ENCODE data around the gene FAM9C.
"Not testable (repeated sequence)": the region's sequence is repeated elsewhere in the genome, so short reads cannot be mapped to it uniquely, and the experiment has no call there.

FAM9C gene

DNA sequence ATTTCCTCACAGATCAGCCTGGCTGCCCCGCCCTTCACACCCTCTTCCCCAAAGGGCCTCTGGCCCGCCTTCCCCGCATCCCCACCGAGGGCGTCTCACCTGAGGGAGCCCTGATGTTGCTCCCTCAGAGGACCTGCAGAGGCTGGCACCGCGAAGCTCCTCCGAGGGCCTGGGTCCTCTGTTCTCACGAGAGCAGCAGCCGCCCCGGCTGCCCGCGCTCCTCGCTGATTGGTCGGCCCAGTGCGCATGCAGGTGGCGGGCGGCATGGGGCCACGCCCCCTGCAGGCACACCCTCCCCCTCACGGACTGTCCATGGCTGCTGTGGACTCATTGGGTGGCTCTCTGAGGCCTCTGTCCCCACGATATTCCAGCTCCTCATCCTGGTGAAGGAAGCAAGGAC, at the start of gene FAM9C:
FAM9C (minus strand) TSS at position 180 of the 400 bp plus-strand sequence. CDS start 831 bp downstream, outside the sequence.
- DNase-seq (ENCODE audit: low read depth), result no peak

GRCh38 chrX:13093529-13094140, 49.2 kb upstream of the FAM9C start:
- no peak for DNase-seq (ENCODE audit: low read depth)

GRCh38 chrX:13092455-13092941, 48.1 kb upstream of the FAM9C start:
- DNase-seq (ENCODE audit: low read depth), result no peak

- no peak for DNase-seq (ENCODE audit: low read depth)
Measured at GRCh38 chrX:13091111-13091765, 46.8 kb upstream of the FAM9C start.

GRCh38 chrX:13090339-13091110, 46.1 kb upstream of the FAM9C start:
- DNase-seq (ENCODE audit: low read depth), result peak; percentile 30

DNA sequence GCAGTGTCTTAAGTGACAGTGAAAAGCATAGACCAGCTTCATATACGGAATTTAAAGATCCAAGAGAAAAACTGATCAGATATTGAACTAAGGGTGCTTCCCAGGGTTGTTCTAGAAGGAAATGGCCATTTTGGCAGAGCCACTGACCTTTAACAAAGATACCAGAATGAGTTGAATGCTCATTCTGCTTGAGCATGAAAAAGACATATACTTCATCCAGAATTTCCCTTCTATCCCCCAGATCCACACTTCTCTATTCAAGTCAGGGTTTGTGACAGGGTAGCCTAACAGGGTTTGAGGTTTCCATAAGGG, 45.6 kb upstream of the FAM9C start:
- DNase-seq (ENCODE audit: low read depth), result no peak

DNA sequence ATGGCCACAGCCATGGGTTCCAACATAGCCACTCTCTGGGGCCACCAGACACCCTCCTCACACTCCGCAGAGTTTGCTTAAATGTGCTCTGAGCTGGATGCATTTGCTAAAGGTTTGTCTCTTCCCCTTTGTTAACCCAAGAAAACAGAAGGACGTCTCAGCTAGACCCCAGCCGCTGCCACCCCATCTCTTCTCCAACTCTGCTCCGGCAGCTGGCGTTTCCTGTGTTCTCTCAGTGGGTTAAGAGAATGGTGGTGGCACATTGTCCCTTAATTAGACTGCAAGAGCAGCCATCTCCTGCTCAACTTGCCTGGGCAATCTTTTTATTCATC, 43.7 kb upstream of the FAM9C start:
- DNase-seq (ENCODE audit: low read depth), result no peak

GRCh38 chrX:13087322-13088155, 43.1 kb upstream of the FAM9C start:
- peak; percentile 57 for DNase-seq (ENCODE audit: low read depth)

- DNase-seq (ENCODE audit: low read depth), result not testable (repeated sequence)
Measured at GRCh38 chrX:13086793-13087321, 42.4 kb upstream of the FAM9C start.

DNA sequence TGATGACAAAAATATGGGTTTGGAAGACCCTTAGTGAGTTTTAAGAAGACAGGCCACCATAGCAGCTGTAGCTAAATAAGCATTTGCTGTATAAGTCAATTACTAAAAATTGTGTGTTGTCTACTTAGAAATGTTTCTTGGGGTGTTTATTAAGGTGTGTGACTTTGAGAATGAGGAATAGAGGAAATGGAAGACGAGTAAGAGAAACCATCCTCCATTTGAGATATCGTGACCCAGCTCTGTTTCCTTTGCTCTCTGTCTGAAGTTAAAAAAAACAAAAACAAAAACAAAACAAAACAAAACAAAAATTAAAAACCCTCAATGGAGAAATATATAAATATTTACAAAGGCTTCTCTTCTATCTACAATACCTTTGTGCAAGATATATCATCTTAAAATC, 41.7 kb upstream of the FAM9C start:
- DNase-seq (ENCODE audit: low read depth), result no peak

GRCh38 chrX:13085526-13085925, 41.1 kb upstream of the FAM9C start:
- DNase-seq (ENCODE audit: low read depth), result no peak

DNA sequence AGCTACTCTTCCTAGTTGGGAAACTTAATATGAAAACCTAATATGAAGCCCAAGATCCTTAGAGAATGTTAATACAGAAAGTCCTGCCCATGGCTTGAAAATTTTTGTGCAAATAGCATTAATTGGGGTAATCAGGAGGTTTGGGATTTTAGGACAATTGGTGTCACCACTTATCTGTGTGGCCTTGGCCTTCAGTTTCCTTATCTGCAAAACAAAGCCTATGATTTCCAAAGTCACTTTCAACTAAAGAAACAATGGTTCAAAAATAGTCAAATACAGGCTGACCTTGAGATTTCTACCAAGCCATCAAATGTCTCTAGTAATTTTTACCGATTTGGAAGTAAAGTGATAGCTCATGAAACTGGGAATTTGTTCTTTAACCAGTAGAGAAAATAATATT, 40.2 kb upstream of the FAM9C start:
- no peak for DNase-seq (ENCODE audit: low read depth)

- DNase-seq (ENCODE audit: low read depth), result not testable (repeated sequence)
Measured at GRCh38 chrX:13083755-13084326, 39.4 kb upstream of the FAM9C start.

GRCh38 chrX:13082206-13083065, 38.0 kb upstream of the FAM9C start:
- DNase-seq (ENCODE audit: low read depth), result peak; percentile 27

DNA sequence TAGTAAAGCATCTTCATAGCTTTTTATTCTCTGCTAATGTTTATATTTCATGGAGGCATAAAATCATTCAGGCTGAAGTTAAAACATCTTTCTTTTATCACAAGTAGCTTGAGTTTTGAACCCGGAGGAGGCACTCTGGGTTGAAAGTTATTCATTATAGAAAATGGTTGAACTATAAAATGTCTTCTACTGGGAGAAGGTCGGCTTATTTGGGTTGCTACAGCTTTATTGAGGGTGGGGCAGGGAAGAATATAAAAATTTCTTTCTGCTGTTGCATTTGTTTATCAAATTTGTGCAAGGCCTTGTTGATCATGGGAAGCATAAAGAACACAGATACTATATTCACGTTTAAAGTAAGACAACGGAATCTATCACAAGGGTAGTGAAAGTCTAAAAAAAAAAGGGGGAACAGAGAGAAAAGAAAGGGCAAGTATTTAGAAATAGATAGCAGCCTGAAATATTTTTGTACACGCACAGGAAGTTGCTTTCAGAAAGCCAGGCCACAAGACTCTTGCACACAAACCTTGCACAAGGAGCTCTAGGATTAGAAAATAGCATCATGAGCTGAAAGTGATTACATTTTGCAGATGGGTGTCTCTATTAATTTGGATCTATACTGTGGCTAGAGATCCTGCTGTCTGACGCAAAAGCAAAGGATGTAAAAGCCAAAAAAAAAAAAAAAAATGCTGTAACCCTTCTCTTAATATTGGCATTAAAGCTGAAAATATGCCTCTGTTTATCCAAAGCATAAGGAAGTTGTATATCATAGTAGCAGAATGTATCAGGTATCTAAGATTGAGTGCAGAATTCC, 37.2 kb upstream of the FAM9C start:
- DNase-seq (ENCODE audit: low read depth), result peak; percentile 25

GRCh38 chrX:13080128-13080795, 35.8 kb upstream of the FAM9C start:
- no peak for DNase-seq (ENCODE audit: low read depth)

GRCh38 chrX:13078739-13079444, 34.5 kb upstream of the FAM9C start:
- DNase-seq (ENCODE audit: low read depth), result peak; percentile 89

GRCh38 chrX:13077168-13077567, 32.7 kb upstream of the FAM9C start:
- peak; percentile 58 for DNase-seq (ENCODE audit: low read depth)

Measured in EH (cell line).